ENCODE results near the gene AHCYL2. TPM values are rescaled to one million over a fixed set of nuclear protein-coding genes. Genes with fewer than 3 reads are reported as not detected.

AHCYL2 gene
- total and polyA plus RNA-seq, 2 donors (not counting 1 experiment from before 2014, with no cell fraction given): 8.8 to 26.2 TPM

- intact Hi-C loops (cut with micrococcal nuclease): no loop called here
- TF ChIP-seq CTCF (IDR thresholded peaks at IDR 0.05) (no peak), EZH2 (IDR thresholded peaks at IDR 0.05; ENCODE audit: borderline replicate concordance, insufficient read depth, low read depth, low read length, poor library complexity, severe bottlenecking) (no peak)
- Histone ChIP-seq H3K79me2 (ENCODE audit: control insufficient read depth, insufficient read depth, low read length) (no peaks in the 10 kb centered on the region), H3K27ac (ENCODE audit: low read length in 2 of 2) (no peak overlapping the region), H3K36me3 (replicated peaks in 1 of 2; ENCODE audit: control extremely low read depth in 1 of 2, control insufficient read depth in 1 of 2, extremely low read depth in 1 of 2, insufficient read depth in 2 of 2, low read length in 1 of 2) (no peaks in the 10 kb centered on the region), H3K4me3 (ENCODE audit: control extremely low read depth in 1 of 5, extremely low read depth in 1 of 5, insufficient read depth in 1 of 5, low read depth in 2 of 5, low read length in 4 of 5) (no peak overlapping the region), H2AFZ (ENCODE audit: insufficient read depth, low read depth, low read length, poor library complexity, severe bottlenecking) (no peak overlapping the region), H3K9me3 (ENCODE audit: control extremely low read depth in 1 of 3, control insufficient read depth in 2 of 3, insufficient read depth in 1 of 3, low read length in 2 of 3) (no peaks in the 10 kb centered on the region), H3K9ac (ENCODE audit: low read length) (no peak overlapping the region), H4K20me1 (ENCODE audit: control insufficient read depth, insufficient read depth, low read length, poor library complexity, severe bottlenecking) (no peaks in the 10 kb centered on the region), H3K4me1 (ENCODE audit: control insufficient read depth in 2 of 2, insufficient read depth in 2 of 2, low read length in 2 of 2) (peaks cover 0 to 3% of the 10 kb centered on the region in 2 donors), H3K4me2 (replicated peaks; ENCODE audit: low read depth, low read length, poor library complexity, severe bottlenecking) (no peak overlapping the region), H3K27me3 (replicated peaks in 1 of 4; ENCODE audit: control extremely low read depth in 1 of 4, control insufficient read depth in 3 of 4, insufficient read depth in 4 of 4, low read length in 3 of 4) (no peaks in the 10 kb centered on the region)
- ATAC-seq (ENCODE audit: low read depth) (no peak), DNase-seq (no peak)
- CTCF ChIA-PET: interaction anchor here (0.9 kb wide), 1 partner anchor 19 kb away, joined by 3 read pairs; no protein-coding TSS in a partner anchor
- Mint-ChIP-seq H3K9me3 (ENCODE audit: insufficient read depth) (no peaks in the 10 kb centered on the region), H3K27ac (no peak overlapping the region), H3K4me1 (peaks cover 5% of the 10 kb centered on the region), H3K4me3 (no peak overlapping the region), H3K27me3 (no peaks in the 10 kb centered on the region)
- POLR2A ChIA-PET: no interaction called here
- 100% methylated on average over 2 of the region's 4 CpGs for WGBS (ENCODE audit: insufficient coverage)
These were observed 25.4 kb upstream of the AHCYL2 start for GRCh38 chr7:129199406-129199805.

GRCh38 chr7:129202058-129202777, 22.6 kb upstream of the AHCYL2 start:
- Histone ChIP-seq H3K4me1 (ENCODE audit: control insufficient read depth in 2 of 2, insufficient read depth in 2 of 2, low read length in 2 of 2) (peaks cover 0 to 3% of the 10 kb centered on the region in 2 donors), H3K27me3 (replicated peaks in 1 of 4; ENCODE audit: control extremely low read depth in 1 of 4, control insufficient read depth in 3 of 4, insufficient read depth in 4 of 4, low read length in 3 of 4) (no peaks in the 10 kb centered on the region), H3K4me3 (ENCODE audit: control extremely low read depth in 1 of 5, extremely low read depth in 1 of 5, insufficient read depth in 1 of 5, low read depth in 2 of 5, low read length in 4 of 5) (no peak overlapping the region), H3K79me2 (ENCODE audit: control insufficient read depth, insufficient read depth, low read length) (no peaks in the 10 kb centered on the region), H3K4me2 (replicated peaks; ENCODE audit: low read depth, low read length, poor library complexity, severe bottlenecking) (no peak overlapping the region), H3K9ac (ENCODE audit: low read length) (no peak overlapping the region), H3K9me3 (ENCODE audit: control extremely low read depth in 1 of 3, control insufficient read depth in 2 of 3, insufficient read depth in 1 of 3, low read length in 2 of 3) (no peaks in the 10 kb centered on the region), H3K36me3 (replicated peaks in 1 of 2; ENCODE audit: control extremely low read depth in 1 of 2, control insufficient read depth in 1 of 2, extremely low read depth in 1 of 2, insufficient read depth in 2 of 2, low read length in 1 of 2) (no peaks in the 10 kb centered on the region), H4K20me1 (ENCODE audit: control insufficient read depth, insufficient read depth, low read length, poor library complexity, severe bottlenecking) (no peaks in the 10 kb centered on the region), H3K27ac (ENCODE audit: low read length in 2 of 2) (no peak overlapping the region), H2AFZ (ENCODE audit: insufficient read depth, low read depth, low read length, poor library complexity, severe bottlenecking) (no peak overlapping the region)
- WGBS (ENCODE audit: insufficient coverage): 95% methylated on average over 3 of the region's 8 CpGs
- intact Hi-C loops (cut with micrococcal nuclease): no loop called here
- Mint-ChIP-seq H3K4me3 (no peak overlapping the region), H3K4me1 (peaks cover 8% of the 10 kb centered on the region), H3K9me3 (ENCODE audit: insufficient read depth) (no peaks in the 10 kb centered on the region), H3K27ac (no peak overlapping the region), H3K27me3 (no peaks in the 10 kb centered on the region)
- ATAC-seq (ENCODE audit: low read depth): no peak
- no peak for DNase-seq
- ChIA-PET POLR2A (no interaction called here), CTCF (no interaction called here)
- TF ChIP-seq CTCF (IDR thresholded peaks at IDR 0.05) (no peak), EZH2 (IDR thresholded peaks at IDR 0.05; ENCODE audit: borderline replicate concordance, insufficient read depth, low read depth, low read length, poor library complexity, severe bottlenecking) (no peak)

Data from B cell (primary cell).